KBM-7 (cell line): ENCODE results near the gene HECW1.
A peak's percentile ranks its signal among the peaks of the same experiment; 100 is the strongest.
"Not testable (repeated sequence)": the region's sequence is repeated elsewhere in the genome, so short reads cannot be mapped to it uniquely, and the experiment has no call there.

Experiments
- DNase-seq: peaks from one replicate; pipeline ENCODE4 v3.0.0-alpha.2; 2015
- in situ Hi-C: fragments of 300-500 bp; cut with MboI; formaldehyde crosslinking; loops from 2 replicates; pipeline ENCODE4 v1.14.3; 2020; ENCODE audit warnings: low sequenced_read_pairs, low pct_unique_long_range_greater_than_20kb, mixed read lengths

The HECW1 gene

DNA sequence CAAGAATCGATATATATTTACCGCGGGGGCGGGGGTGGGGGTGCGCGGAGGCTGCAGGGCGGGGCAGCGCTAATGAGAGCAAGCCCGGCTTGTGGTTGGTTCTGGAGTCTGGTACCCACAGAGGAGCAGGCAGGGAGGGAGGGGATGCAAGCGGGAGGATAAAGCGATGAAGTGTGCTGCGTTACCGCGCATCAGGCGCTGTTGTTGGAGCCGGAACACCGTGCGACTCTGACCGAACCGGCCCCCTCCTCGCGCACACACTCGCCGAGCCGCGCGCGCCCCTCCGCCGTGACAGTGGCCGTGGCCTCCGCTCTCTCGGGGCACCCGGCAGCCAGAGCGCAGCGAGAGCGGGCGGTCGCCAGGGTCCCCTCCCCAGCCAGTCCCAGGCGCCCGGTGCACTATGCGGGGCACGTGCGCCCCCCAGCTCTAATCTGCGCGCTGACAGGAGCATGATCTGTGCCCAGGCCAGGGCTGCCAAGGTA, at the start of gene HECW1:
Gene HECW1 (plus strand): TSS at position 189 of the 482 bp plus-strand sequence. CDS start 131,259 bp downstream, outside the sequence.
- in situ Hi-C loops, result no loop called here
- no peak for DNase-seq

DNA sequence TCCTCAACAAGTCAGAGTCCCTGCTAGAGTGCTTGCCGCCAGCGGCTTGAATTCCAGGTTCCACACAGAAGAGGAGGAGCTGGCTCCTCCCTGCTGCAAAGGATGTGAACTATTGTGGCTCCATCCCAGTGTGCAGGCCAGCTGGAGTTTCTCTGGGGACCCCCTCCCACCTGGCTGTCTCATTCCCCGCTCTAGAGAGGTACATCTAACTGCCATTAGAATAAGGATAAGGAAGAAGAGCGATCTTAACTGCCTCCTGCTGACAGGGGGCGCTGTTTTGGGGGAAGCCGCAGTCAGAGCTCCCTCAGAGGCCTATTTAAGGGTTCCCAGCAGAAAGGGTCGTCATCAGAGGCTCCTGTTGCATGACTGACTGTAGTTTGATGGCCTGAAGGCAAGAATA, 40.8 kb upstream of the HECW1 start:
- DNase-seq, result peak; percentile 7

DNA sequence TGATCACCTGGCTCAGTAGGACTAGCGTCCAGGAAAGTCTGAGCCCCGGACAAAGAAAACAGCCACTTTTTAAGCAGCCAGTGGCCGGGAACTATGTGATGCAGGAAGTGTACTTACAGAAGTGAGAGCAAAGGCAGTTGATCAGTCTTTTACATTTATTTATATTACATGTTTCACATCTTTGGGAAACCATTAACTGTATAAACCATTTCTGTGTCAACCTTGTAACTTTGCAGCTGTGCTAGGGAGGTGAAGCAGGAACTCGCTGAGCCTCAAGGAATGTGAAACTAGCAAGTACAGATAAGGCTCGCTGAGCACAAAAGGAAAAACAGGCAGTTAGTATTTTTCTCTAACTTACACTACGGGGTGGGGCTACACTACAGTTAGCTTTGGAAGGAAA, 39.9 kb upstream of the HECW1 start:
- in situ Hi-C loops, result no loop called here
- no peak for DNase-seq

More for the DNA sequence above, 40.8 kb upstream of the HECW1 start:
- in situ Hi-C loops, result no loop called here

DNA sequence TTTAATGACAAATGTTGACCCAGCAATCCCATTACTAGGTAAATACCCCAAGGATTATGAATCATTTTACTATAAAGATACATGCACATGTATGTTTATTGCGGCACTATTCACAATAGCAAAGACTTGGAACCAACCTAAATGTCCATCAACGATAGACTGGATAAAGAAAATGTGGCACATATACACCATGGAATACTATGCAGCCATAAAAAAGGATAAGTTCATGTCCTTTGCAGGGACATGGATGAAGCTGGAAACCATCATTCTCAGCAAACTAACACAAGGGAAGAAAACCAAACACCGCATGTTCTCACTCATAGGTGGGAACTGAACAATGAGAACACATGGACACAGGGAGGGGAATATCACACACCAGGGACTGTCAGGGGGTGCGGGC, 38.6 kb upstream of the HECW1 start:
- in situ Hi-C loops, DNase-seq: not testable (repeated sequence)

DNA sequence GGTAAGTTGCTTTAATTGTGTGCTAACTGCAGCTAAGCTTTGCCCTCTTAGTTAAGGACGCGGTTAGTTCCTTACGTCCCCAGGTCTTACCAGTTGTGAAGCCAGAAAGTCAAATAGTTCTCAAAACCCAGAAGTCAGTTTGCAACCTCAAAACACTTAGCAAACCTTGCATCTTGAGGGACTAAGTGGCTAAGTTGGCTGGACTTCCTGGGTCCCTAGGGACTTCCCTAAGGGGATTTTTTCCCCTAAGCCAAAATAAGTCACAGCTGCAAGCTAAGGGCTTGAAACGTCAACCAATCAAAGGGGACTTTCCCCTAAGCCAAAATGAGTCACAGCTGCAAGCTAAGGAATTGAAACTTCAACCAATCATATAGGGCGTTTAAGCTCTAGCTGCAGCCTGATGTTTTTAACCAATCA, 36.2 kb upstream of the HECW1 start:
- in situ Hi-C loops, result no loop called here
- DNase-seq, result no peak

DNA sequence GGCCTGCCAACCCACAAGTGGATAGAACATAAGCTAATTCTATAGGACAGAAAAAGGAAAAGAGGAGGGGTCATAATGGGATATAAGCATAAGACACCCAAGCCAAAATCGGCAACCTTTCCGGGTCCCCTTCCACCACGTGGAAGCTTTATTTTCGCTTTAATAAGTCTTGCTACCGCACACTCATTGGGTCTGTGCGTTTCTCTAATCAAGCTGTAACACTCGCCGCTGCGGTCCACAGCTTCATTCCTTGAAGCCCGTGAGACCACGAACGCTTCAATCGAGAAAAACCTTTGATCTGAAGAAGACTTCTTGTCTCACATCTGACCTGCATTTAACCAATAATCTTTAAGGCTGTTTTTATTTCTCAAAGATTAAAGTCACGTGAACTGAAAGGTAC, 35.8 kb upstream of the HECW1 start:
- DNase-seq, result no peak
- in situ Hi-C loops, result no loop called here

DNA sequence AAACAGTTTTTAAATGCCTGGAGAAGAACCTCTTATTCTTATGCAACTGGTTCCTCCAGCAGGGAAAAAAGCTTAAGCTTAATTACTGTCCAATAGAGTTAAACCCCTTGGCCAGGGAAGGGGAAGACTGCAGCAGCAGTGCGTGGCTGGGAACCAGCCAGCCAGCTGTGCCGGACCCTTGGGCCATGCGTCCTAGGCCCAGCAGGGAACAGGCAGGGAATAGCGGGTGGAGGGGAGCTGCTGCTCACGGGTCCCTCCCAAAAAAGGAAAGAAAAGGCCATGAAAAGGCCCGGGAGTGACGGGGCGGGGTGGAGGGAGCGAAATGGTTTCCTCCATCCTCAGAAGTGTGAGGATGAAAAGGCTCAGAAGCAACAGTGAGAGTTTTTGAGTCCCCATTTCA, 35.2 kb upstream of the HECW1 start:
- no peak for DNase-seq
- in situ Hi-C loops, result no loop called here

DNA sequence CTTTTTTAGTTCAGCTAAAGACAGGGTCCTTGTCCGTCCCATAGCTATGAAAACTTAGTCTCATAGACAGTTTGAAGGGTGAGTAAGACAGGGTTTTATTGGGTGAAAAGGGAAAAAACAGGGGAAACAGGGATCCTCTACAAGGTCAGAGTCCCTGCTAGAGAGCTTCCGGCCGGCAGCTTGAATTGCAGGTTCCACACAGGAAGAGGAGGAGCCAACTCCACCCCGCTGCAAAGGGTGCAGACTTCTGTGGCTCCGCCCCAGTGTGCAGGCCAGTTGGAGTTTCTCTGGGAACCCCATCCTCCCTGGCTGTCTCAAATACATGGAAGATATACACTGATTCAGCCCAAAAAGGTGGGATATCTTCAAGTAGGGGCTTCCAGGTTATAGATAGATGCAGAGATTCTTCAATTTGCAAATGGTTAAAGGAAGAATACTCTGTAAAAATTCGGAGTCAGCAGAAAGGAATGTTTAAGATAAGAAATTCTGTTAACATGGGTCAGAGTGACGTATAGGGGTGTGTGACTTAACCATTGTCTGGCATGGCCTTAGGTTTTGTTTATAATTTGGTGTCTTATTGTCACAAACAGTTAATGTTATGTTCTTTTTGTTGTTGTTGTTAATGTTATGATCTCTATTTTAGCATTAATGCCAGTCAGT, 34.6 kb upstream of the HECW1 start:
- in situ Hi-C loops, result no loop called here
- DNase-seq, result no peak

DNA sequence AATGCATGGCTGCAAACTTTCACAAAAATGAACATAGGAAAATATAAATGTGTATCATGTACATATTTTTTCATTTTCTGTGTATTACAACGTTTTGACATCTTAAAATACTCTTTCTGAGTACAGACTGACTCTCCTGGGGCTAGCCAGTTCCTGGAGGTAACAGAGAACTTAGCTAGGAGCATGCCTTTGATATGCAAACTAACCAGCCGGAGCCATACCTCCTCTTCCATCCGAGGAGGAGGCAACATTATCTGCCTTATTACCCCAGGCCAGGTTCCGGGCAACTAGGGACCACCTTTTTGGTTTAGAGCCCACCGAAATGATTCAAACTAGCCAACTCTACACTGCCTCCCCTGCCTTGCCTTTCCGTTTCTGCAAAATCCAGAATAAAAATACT, 33.7 kb upstream of the HECW1 start:
- in situ Hi-C loops, result no loop called here

DNA sequence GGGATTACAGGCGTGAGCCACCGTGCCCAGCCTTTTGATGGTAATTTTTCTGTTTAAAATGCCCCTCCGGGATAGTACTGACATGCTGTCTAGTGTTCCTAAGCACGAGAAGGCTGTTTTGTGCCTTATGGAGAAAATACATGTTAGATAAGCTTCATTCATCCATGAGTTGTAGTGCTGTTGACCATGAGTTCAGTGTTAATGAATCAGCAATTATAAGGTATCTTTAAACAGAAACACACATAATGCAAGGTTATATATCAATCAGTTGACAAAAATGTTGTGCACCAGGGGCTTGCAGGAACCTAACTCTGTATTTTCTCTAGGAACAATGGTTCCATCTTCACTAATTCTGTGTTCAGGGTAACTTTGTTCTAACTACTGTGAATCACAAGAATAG, 30.8 kb upstream of the HECW1 start:
- DNase-seq, result no peak
- in situ Hi-C loops, result no loop called here

More for the DNA sequence above, 33.7 kb upstream of the HECW1 start:
- no peak for DNase-seq

DNA sequence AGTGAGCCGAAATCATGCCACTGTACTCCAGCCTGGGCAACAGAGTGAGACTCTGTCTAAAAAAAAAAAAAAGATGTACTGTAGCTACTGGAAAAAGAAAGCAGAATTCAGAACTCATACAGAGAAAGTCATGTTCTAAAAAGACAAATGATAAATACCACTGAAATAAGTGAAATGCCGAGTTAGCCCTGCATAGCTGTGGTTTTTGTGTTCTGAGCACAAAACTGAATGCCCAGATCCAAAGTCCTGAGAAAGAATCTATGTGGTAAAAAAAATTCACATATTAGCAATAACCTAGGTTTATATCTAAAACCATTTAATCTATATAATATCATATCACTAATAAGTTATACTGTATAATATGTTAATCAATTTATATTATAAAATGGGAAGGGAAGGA, 29.3 kb upstream of the HECW1 start:
- in situ Hi-C loops, result no loop called here
- DNase-seq, result no peak

DNA sequence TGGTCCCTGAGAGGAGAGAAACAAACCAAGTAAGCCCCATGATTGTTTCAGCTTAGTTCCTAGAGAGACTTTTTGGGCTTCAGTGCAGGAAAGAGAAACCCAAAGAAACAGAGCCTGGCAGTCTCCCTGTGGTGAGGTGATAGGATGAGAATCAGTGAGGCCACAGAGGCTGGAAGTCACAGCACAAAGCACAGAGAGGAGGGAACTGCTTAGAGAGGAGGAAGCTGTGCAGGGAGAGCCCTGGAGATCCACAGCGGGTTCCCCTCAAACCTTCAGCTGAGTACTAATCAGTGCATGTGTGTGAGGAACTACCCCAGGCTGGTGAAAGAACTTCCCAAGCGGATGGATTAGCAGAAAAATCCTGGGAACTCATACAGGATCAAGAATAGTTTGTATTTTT, 27.4 kb upstream of the HECW1 start:
- DNase-seq, result no peak
- in situ Hi-C loops, result no loop called here

DNA sequence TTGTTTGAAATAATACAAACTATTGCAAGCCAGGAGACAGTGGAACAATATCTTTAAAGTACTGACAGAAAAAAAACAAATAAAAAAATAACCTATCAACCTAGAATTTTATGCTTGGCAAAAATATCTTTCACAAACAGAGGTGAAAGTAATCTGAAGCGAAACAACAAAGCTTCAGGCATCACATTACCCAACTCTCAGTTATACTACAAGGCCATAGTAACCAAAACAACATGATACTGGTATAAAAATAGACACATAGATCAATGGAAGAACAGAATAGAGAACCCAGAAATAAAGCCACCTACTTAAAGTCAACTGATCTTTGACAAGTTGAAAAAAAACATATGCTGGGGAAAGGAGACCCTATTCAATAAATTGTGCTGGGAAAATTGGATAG, 26.5 kb upstream of the HECW1 start:
- in situ Hi-C loops, result no loop called here
- DNase-seq, result no peak

DNA sequence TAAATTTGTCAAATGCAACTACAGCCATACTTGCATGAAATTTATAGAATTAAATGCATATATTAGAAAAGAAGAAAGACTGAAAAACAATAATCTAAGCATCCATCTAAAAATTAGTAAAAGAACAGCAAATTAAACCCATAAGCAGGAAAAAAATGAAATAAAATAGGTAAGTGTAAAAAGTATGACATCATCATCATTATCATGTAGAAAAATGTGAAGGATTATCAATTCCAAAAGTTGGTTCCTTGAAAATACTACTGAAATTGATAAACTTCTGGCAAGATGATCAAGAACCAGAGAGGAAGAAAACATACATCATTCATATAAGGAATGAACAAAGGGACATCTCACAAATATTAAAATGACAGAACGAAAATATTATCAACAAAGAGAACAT, 19.6 kb upstream of the HECW1 start:
- in situ Hi-C loops, result no loop called here
- no peak for DNase-seq

DNA sequence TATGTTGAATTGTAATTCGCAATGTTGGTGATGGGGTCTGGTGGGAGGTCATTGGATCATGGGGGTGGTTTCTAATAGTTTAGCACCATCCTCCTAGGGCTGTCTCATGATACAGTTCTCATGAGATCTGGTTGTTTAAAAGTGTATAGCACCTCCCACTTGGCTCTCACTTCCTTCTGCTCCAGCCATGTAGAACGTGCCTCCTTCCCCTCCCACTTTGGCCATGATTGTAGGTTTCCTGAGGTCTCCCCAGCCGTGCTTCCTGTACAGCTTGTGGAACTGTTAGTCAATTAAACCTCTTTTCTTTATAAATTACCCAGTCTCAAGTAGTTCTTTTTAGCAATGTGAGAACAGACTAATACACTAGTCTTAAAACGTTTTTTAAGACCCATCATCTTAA, 15.6 kb upstream of the HECW1 start:
- no peak for DNase-seq
- in situ Hi-C loops, result no loop called here

DNA sequence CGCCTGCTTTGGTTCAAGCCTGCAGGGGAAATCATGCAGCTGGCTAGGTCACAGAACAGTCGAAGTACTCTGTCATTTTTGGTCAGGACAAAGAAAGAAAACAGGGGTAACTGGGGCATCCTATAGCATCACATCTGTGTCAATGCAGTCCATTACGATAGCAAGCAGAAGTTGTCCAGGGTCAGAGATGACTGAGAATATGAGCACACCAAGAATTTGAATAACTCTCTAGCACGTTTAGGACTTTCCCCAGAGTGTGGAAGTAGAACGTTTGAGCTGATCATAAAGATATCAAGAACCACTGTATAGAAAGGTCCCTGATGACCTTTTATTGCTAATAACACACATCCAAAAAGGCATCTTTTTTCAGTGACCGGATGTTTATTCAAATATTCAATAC, 12.7 kb upstream of the HECW1 start:
- DNase-seq, result no peak
- in situ Hi-C loops, result no loop called here

DNA sequence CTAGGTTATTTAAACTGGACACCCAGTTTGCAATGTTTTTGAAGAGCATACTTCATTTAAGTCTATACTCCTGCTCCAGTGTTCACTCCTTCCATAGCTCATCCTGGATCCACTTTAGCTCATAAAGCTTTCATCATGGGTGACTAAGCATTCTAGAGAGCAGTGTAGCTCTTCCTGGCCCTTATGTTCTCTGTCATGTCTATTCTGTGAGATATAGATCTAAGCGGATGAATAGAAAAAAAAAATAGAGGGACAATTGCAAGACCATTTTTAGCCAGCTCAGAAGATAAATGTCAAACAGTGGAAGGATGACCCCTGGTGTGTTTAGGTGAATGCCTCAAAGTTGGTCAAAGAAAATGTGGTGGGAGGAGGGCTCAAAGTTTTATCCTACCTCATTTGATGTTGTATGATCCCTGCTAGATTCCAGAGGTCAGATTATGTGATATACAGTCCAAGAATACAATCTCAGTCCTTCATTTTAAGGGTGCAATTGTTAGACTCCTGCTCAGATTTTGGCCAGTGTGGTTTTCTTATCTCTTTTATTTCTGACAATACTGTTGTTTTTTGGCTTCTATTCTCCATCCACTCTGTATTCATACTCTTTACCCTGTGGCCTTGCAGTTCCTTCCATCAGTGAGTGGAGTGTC, 7.5 kb upstream of the HECW1 start:
- in situ Hi-C loops, result no loop called here
- no peak for DNase-seq

DNA sequence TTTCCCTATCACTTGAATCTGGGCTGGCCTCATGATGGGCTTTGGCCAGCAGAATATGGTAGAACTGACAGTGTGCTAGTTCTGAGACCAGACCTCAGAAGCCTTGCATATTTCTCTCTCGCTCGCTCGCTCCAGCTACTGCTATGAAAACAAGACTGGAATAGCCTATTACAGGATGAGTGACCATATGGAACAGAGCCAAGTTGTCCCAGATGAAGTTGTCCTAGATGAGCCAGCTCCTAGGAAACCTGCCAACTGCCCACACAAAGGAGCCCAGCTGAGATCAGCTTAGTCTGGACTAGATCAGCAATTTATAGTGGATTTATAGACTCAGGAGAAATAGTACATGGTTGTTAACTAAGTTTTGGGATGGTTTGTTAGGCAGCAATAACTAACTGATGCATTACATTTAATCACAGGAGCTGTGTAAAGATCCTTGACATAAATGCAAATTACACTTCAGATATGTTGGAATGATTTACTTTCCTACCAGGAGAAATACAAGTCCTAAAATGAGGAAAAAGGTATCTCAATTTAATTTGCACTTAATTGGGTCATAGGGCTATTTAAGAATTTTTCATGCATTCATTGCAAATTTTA, 6.8 kb upstream of the HECW1 start:
- in situ Hi-C loops, result no loop called here
- no peak for DNase-seq

DNA sequence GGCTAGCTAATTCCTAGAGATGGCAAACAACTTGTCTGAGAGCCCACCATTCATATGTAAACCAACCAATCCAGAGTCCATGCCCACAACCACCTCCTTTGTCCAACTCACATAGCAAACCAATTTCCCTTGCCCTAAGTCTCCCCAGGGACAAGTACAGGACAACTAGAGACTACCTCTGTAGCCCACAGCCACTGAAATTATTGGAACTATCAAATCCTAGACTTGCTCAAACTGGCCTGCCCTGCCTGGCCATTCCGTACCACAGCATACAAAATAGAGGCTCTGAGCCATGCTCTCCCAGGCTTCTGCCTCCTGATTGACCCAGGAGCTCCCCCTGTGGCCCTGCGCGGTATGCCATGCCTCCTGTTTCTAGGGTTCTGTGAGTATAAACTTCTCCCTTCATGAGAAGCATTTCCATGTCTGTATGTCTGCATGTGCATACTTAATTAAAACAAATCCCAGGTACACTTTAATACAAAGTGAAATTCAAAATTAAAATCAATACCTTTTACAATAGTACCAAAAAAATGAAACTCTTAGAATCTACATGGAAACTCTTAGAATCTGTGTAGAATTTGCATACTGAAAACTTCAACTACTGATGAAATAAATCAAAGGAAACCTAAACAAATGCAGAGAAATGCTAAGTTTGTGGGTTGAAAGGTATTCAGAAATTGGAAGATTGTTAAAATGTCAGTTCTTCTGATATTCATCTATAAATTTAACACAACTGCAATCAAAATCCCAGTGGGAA, 4.0 kb upstream of the HECW1 start:
- in situ Hi-C loops, result no loop called here
- peak; percentile 50 for DNase-seq
